Neutrophil (primary cell): ENCODE data around the gene PERM1.

Source experiments
- H3K27ac ChIP-seq: fragments of 200-600 bp; sonication (generic); 2 replicates; pipeline ENCODE4 v1.5.1; 2016; ENCODE audit warnings: mild to moderate bottlenecking, moderate library complexity
- H3K27me3 ChIP-seq: fragments of 200-600 bp; sonication (generic); 2 replicates; pipeline ENCODE4 v1.6.0; 2016; ENCODE audit warnings: mild to moderate bottlenecking
- H3K36me3 ChIP-seq: fragments of 200-600 bp; sonication (generic); 2 replicates; pipeline ENCODE4 v1.5.1; 2017
- H3K4me1 ChIP-seq, 2 experiments: fragments of 200-600 bp in 1 of 2; sonication (generic) in 1 of 2; 1 replicate in 1 of 2; 2 replicates in 1 of 2; pipeline versions ENCODE4 v1.5.1 to v1.6.1; 2013 to 2016; ENCODE audit warnings: low read depth in 1 of 2, low read length in 1 of 2, mild to moderate bottlenecking in 1 of 2, moderate library complexity in 1 of 2; ENCODE audit not compliant: control insufficient read depth in 1 of 2, insufficient read depth in 1 of 2
- H3K4me3 ChIP-seq, 2 experiments: fragments of 200-600 bp in 1 of 2; sonication (generic) in 1 of 2; 1 replicate in 1 of 2; 2 replicates in 1 of 2; pipeline ENCODE4 v1.5.1; 2013 to 2016; ENCODE audit warnings: low read depth in 1 of 2, low read length in 1 of 2, mild to moderate bottlenecking in 1 of 2, moderate library complexity in 1 of 2
- H3K9me3 ChIP-seq: fragments of 200-600 bp; sonication (generic); 2 replicates; pipeline ENCODE4 v1.5.1; 2016
- CTCF ChIP-seq: fragments of 200-600 bp; sonication (generic); IDR thresholded peaks from 2 replicates; pipeline ENCODE4 v1.5.1; 2016; ENCODE audit warnings: antibody characterized with exemption

PERM1 gene

DNA sequence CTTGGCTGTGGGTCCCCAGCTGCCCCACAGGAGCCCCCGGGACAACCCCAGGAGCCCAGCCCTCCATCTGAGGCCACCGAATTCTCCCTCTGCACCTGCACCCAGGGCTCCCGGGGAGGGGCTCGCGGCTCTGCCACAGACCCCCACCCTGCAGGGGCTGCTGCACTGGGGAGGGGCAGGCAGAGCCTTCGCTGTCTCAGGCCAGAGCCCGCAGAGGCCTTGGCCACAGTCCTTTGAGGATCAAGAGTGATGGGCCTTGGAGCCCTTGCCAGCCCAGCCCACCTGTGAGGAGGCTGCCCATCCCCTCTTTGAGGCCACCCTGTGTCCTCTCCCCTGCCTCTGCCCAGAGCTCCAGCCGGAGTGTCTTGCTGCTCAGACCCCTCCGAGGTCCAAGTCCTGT, 6.5 kb downstream of the PERM1 start:
- Histone ChIP-seq H3K4me3 (no peak overlapping the region), H3K27ac (no peak overlapping the region), H3K27me3 (peaks cover 71% of the 10 kb centered on the region), H3K36me3 (no peaks in the 10 kb centered on the region), H3K4me1 (peaks cover 3 to 5% of the 10 kb centered on the region in 2 experiments), H3K9me3 (no peaks in the 10 kb centered on the region)
- TF ChIP-seq CTCF: no peak

GRCh38 chr1:974687-975328, 7.1 kb downstream of the PERM1 start:
- Histone ChIP-seq H3K36me3 (no peaks in the 10 kb centered on the region), H3K9me3 (no peaks in the 10 kb centered on the region), H3K4me1 (peaks cover 3 to 5% of the 10 kb centered on the region in 2 experiments), H3K27me3 (peaks cover 73% of the 10 kb centered on the region), H3K27ac (no peak overlapping the region), H3K4me3 (no peak overlapping the region)
- no peak for TF ChIP-seq CTCF

DNA sequence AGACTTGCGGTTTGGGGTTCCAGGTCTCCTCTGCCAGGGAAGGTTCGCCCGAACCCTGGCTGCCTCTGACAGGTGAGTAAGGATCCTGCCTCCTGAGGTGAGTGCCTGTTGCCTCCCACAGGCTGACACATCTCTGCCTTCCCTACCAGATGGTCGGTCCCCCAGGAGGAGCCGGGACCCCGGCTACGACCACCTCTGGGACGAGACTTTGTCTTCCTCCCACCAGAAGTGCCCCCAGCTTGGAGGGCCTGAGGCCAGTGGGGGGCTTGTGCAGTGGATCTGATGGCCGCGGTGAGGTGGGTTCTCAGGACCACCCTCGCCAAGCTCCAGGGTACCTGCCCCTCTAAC, 7.6 kb downstream of the PERM1 start:
- no peaks in the 10 kb centered on the region for H3K9me3 ChIP-seq
- H3K4me1 ChIP-seq: peaks cover 3 to 5% of the 10 kb centered on the region in 2 experiments
- H3K4me3 ChIP-seq: no peak overlapping the region
- no peak overlapping the region for H3K27ac ChIP-seq
- no peak for TF ChIP-seq CTCF
- H3K36me3 ChIP-seq: no peaks in the 10 kb centered on the region
- H3K27me3 ChIP-seq: peaks cover 74% of the 10 kb centered on the region

DNA sequence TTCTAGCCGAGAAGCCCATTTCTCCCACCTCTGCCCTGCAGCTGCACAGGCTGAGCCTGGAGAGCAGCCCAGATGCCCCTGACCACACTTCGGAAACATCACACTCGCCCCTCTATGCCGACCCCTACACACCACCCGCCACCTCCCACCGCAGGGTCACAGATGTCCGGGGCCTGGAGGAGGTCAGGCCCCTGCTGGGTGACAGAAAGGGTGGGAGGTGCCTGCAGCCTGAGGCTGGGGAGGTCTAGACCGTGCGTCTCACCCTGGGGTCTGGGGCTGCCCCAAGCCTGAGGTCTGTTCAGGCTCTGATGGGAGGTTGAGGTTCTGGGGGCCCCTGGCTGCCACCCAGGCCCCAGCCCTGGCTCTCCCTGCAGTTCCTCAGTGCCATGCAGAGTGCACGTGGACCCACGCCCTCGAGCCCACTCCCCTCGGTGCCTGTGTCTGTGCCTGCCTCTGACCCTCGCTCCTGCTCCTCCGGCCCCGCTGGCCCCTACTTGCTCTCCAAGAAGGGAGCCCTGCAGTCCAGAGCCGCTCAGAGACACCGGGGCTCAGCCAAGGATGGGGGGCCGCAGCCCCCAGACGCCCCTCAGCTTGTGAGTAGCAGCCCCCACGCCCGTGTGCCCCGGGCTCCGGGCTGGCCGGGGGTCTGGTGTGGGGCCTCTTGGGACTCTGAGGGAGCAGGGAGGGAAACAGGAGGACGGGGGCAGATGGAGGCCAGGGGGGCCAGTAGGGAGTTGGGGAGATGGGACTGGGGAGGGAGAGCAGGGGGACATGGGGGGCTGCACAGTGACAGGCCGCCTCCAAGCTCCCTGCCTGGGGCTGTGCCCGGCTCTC, 8.2 kb downstream of the PERM1 start:
- Histone ChIP-seq H3K4me1 (peaks cover 3 to 5% of the 10 kb centered on the region in 2 experiments), H3K9me3 (no peaks in the 10 kb centered on the region), H3K27me3 (peaks cover 79% of the 10 kb centered on the region), H3K4me3 (no peak overlapping the region), H3K27ac (no peak overlapping the region), H3K36me3 (no peaks in the 10 kb centered on the region)
- no peak for TF ChIP-seq CTCF

DNA sequence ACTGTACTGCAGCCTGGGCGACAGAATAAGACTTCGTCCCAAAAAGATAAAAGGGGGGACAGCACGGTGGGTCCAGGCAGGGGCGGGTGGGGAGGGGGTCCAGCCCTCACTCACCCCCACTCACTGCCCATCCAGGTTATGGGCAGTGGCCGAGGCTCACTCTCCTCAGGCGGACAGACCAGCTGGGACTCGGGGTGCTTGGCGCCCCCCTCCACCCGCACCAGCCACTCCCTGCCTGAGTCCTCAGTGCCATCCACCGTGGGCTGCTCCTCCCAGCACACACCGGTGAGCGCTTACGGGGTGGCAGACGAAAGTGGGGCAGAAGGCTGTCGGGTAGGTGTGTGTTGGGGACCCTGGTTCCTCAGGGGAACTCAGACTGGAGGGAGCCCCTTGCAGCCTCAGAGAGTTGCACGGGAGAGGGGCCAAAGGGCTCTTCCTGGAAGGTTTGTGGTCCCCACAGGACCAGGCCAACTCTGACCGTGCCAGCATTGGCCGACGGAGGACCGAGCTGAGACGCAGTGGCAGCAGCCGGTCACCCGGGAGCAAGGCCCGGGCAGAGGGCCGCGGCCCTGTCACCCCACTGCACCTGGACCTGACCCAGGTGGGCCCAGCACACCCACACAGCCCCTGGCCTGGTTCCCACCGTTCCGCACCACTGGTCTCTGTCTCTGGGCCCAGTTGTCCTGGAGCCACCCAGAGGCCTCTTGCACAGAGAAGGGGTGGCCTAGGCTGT, 9.0 kb downstream of the PERM1 start:
- H3K27me3 ChIP-seq: peaks cover 87% of the 10 kb centered on the region
- no peak overlapping the region for H3K27ac ChIP-seq

More for the DNA sequence above, 9.0 kb downstream of the PERM1 start:
- no peaks in the 10 kb centered on the region for H3K36me3 ChIP-seq
- H3K4me1 ChIP-seq: peaks cover 3 to 5% of the 10 kb centered on the region in 2 experiments
- H3K4me3 ChIP-seq: no peak overlapping the region
- H3K9me3 ChIP-seq: no peaks in the 10 kb centered on the region
- no peak for TF ChIP-seq CTCF
